GM18858 (cell line): ENCODE results near the gene PGM2.

Experiments used
- ATAC-seq: cut with Tn5 transposase; IDR thresholded peaks from one replicate; pipeline ENCODE4 v1.9.1; 2021; ENCODE audit not compliant: unreplicated experiment

Gene PGM2

GRCh38 chr4:37896206-37896860 is 69.8 kb downstream of the PGM2 start:
- ATAC-seq: no peak

DNA sequence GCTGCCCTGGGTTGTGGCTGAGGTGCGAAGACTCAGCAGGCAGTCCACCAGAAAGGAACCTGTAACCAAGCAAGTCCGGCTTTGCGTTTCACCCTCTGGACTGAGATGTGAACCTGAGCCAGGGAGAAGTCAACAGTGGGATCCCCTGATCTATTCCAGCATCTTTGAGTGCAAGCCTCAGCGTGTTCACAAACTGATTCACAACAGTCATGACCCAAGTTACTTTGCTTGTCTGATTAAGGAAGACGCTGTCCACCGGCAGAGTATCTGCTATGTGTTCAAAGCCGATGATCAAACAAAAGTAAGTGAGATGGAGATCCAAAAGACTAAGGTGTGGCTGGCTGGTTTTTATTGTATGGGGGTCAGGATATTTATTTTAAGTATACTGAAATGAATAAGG is 75.7 kb downstream of the PGM2 start:
- ATAC-seq: no peak

- ATAC-seq: no peak
Measured at GRCh38 chr4:37902738-37903693, 76.5 kb downstream of the PGM2 start.

DNA sequence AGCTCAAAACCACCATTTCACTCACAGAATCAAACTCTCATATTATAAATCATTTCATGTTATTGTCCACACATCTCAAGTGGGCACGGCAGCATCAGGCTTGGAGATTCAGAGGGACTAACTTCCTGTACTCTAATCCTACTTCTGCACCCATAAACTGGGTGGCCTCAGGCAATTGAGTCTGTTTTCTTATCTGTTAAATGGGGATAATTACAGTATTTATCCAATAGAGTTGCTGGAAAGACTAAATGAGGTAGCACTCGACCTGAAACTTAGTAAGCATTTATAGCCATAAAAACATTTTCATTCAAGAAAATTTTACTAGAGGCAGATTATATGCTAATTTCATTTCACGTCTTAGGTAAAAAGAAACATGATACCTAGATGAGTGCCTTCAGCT is 77.4 kb downstream of the PGM2 start:
- no peak for ATAC-seq

GRCh38 chr4:37904824-37905223 is 78.3 kb downstream of the PGM2 start:
- ATAC-seq: no peak

DNA sequence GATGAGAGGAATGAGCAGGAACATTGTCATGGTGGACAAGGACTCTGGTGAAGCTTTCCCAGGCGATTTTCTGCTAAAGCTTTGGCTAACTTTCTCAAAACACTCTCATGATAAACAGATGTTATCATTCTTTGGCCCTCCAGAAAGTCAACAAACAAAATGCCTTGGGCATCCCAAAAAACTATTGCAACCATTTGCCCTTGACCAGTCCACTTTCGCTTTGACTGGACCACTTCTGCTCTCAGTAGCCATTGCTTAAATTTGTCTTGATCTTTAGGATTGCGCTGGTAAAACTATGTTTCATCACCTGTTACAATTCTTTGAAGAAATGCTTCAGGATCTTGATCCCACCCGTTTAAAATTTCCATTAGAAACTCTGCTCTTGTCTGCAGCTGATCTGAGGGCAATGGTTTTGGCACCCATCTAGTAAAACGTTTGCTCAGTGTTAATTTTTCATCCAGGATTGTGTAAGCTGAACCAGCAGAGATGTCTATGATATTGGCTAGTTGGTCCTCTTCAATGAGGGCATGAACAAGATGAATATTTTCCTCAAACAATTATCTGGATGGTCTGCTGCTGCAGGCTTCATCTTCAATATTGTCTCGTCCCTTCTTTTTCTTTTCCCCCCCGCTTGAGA is 79.2 kb downstream of the PGM2 start:
- ATAC-seq: no peak

GRCh38 chr4:37908488-37909331 is 82.2 kb downstream of the PGM2 start:
- no peak for ATAC-seq

GRCh38 chr4:37909332-37910090 is 83.0 kb downstream of the PGM2 start:
- no peak for ATAC-seq

GRCh38 chr4:37910091-37910486 is 83.6 kb downstream of the PGM2 start:
- no peak for ATAC-seq
